Hepatocyte (in vitro differentiated cells): ENCODE results near the gene BCAS3.

Experiments used
- CTCF ChIP-seq: fragments of 200-600 bp; sonication (generic); IDR thresholded peaks from 2 replicates; pipeline ENCODE4 v1.5.1; 2016; ENCODE audit warnings: antibody characterized with exemption, mild to moderate bottlenecking; ENCODE audit not compliant: poor library complexity
- EZH2 ChIP-seq: fragments of 200-600 bp; sonication (generic); IDR thresholded peaks from 2 replicates; pipeline ENCODE4 v1.6.1; 2016; ENCODE audit warnings: antibody characterized with exemption, mild to moderate bottlenecking, borderline replicate concordance

GRCh38 chr17:61076621-61077031, 399.0 kb downstream of the BCAS3 start:
- no peak for TF ChIP-seq CTCF
- no peak for TF ChIP-seq EZH2
